Measurements from ENCODE around the gene OR10H3. TPM values are rescaled to one million over a fixed set of nuclear protein-coding genes. Genes with fewer than 3 reads are reported as not detected.
"Not testable (repeated sequence)": the region's sequence is repeated elsewhere in the genome, so short reads cannot be mapped to it uniquely, and the experiment has no call there.

Gene OR10H3
- total RNA-seq, 1 experiment from 2014 or later, result not detected

DNA sequence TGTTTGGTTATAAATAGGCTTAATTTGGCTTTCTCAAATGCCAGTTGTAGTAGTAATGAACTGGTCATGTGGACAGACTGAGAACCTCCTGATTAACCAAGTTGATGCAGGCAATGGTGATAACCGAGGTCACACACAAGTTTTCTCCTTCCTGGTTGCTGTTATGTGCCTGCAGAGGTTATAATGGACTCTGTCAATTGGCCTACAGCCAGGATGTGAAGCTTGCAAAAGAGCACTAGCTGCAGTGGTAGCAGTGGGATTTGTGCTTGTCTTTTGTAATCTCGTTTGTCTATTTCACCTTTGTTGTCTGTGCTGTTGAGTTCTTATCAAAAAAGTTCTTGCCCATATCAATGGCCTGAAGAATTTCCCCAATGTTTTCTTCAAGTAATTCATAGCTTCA is 20.6 kb downstream of the OR10H3 start:
- no peaks in the 10 kb centered on the region for H3K36me3 ChIP-seq (replicated peaks; ENCODE audit: control insufficient read depth, insufficient read depth, low read length)
- no peaks in the 10 kb centered on the region for H3K27me3 ChIP-seq (ENCODE audit: control insufficient read depth, insufficient read depth, low read length)
- H3K4me3 ChIP-seq (ENCODE audit: insufficient read depth, low read depth, low read length), result no peak overlapping the region
- DNase-seq, result no peak

DNA sequence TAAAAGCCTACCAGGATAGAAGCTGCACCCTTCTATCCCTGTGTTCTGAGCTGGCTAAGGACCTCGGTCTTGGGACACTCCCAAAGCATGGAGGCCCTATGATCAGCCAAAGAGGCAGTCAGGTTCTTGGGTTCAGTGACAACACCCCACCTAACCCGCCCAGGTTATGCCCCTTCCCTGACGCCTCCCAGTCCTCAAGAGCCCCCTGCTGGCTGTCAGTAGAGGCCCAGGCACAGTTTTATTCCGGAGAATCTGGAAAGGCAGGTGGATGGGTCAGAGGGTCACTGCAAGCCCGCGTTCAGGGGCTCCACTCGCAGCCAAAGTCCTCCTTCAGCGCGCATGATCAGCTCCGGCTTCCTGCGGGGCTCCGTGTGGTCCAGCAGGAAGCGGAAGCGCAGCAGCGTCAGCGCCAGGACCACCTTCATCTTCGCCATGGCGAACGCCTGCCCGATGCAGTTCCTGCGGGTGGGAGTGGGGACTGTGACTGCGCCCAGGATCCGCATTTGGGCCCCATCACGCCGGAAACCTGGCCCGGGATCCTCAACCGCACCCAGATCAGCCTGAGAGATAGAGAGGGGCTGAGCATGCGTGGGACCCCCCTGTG is 22.3 kb downstream of the OR10H3 start:
- Histone ChIP-seq H3K27me3 (ENCODE audit: control insufficient read depth, insufficient read depth, low read length) (no peaks in the 10 kb centered on the region), H3K4me3 (ENCODE audit: insufficient read depth, low read depth, low read length) (no peak overlapping the region), H3K36me3 (replicated peaks; ENCODE audit: control insufficient read depth, insufficient read depth, low read length) (no peaks in the 10 kb centered on the region)
- DNase-seq, result no peak

DNA sequence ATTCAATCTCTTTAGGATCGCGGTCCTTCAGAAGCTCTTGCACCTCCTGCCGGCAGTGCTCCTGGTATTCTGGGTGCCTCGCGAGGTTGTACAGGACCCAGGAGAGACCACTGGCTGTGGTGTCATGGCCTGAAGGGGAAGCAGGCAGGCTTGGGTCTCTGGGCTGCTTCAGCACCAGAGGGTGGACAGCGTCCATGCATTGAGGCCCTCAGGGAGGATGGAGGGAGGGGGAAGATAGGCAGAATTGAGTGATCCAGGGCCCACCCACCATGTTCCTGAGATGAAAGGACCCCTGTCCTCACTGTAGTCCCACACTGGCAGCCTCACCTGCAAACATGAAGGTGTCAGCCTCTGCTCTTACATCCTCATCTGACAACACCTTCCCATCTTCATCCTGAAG is 31.8 kb downstream of the OR10H3 start:
- H3K27me3 ChIP-seq (ENCODE audit: control insufficient read depth, insufficient read depth, low read length), result no peaks in the 10 kb centered on the region
- DNase-seq, result no peak
- no peaks in the 10 kb centered on the region for H3K36me3 ChIP-seq (replicated peaks; ENCODE audit: control insufficient read depth, insufficient read depth, low read length)
- no peak overlapping the region for H3K4me3 ChIP-seq (ENCODE audit: insufficient read depth, low read depth, low read length)

DNA sequence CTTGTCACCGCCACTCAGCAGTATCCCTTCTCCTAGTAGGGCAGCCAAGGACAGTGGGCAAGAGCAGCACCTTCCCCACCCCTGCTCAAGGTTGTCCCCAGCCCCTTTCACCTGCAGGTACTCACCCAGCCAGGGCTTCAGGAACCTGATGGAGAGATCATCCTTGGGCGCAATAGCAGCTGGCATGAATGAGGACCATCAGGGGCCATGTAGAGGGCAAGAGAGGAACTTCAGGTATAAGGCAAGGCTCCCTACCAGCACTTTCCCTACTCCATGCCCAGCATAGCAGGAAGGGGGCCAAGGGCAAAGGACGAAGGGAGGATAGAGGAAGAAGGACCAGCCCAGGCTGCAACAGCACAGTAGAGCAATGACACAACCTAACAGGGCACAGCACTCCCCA is 36.4 kb downstream of the OR10H3 start:
- H3K27me3 ChIP-seq (ENCODE audit: control insufficient read depth, insufficient read depth, low read length); H3K36me3 ChIP-seq (replicated peaks; ENCODE audit: control insufficient read depth, insufficient read depth, low read length); H3K4me3 ChIP-seq (ENCODE audit: insufficient read depth, low read depth, low read length); DNase-seq: not testable (repeated sequence)

DNA sequence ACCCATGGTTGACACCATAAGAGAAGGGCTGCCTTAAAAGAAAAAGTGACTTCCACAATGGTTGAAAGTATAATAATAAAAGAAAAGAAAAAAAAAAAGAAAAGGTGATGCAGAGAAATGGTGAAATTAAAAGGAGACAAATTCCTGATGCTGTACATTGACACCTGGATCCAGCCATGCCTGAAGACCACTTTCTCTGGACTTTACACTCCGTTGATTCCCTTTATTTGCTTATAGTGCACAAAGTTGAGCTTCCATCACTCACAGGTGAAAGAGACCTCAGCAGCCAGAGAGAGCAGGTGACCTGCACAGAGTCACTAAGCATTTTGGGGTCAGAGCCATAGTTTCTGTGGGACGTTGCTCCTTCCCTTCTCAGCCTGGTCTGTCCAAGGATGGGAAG is 37.5 kb downstream of the OR10H3 start:
- DNase-seq, result no peak
- no peaks in the 10 kb centered on the region for H3K27me3 ChIP-seq (ENCODE audit: control insufficient read depth, insufficient read depth, low read length)
- H3K36me3 ChIP-seq (replicated peaks; ENCODE audit: control insufficient read depth, insufficient read depth, low read length), result no peaks in the 10 kb centered on the region
- no peak overlapping the region for H3K4me3 ChIP-seq (ENCODE audit: insufficient read depth, low read depth, low read length)

DNA sequence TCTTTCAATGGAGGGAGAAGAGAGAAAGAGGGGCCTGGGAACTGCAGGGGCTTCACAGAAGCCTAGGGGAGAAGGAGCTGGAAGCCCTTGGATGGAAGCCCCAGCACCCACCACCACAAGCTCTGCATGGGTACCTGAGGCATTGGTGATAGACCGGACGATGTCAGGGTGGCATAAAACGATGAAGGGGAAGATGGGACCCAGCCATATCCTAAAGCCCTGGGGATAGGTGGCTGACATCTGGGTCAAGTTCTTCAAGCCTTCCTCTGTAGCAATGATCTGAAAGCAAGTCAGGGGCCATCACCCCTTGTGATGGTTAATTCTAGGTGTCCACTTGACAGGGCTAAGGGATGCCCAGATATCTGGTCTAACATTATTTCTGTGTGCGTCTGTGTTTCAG is 38.5 kb downstream of the OR10H3 start:
- Histone ChIP-seq H3K27me3 (ENCODE audit: control insufficient read depth, insufficient read depth, low read length) (no peaks in the 10 kb centered on the region), H3K36me3 (replicated peaks; ENCODE audit: control insufficient read depth, insufficient read depth, low read length) (no peaks in the 10 kb centered on the region), H3K4me3 (ENCODE audit: insufficient read depth, low read depth, low read length) (no peak overlapping the region)
- DNase-seq, result no peak

DNA sequence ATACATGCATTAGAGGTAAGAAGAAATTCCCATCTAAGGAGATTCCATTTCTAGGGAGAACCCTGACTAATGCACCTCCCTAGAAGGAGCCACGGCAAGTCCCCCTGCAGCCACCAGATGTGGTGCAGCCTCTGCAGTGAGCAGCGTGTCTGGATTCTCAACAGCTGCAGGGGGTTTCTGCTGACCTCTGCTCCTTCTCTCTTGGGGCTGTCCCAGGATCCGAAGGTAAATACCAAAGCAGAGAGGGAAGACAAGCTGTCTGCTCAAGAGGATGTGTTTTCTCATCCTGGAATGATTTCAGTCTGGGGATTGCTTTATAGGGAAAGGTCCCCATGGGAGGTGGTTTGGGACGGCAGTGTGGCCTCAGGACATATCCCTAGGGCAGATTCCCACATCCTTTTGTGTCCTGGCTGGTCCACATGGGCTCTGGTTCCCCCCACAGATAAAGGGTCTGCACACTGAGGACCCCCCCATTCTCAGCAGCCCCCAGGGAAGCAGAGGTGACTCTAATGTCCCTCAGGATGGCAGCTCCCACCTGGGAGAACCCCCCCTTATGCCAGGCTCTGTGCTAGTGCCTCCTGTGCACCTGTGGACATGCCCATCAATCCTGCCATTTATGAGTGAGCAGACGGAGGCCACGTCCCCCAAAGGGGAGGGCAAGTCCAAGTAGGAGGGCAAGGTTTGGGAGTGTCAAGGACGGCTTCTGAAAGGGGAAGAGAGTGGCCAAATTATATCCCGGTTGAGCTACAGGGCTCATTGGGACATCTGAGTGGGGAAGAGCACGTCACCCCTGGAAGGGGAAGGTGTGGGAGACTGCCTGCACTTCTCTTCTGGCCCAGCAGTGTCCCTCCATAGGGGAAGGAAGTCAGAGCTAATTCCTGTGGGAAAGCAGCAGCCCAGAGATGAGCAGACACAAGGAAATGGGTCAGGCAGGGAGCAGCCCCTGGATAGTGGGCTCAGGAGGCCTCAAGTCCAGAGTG is 39.5 kb downstream of the OR10H3 start:
- DNase-seq, result no peak
- Histone ChIP-seq H3K27me3 (ENCODE audit: control insufficient read depth, insufficient read depth, low read length) (no peaks in the 10 kb centered on the region), H3K36me3 (replicated peaks; ENCODE audit: control insufficient read depth, insufficient read depth, low read length) (no peaks in the 10 kb centered on the region), H3K4me3 (ENCODE audit: insufficient read depth, low read depth, low read length) (no peak overlapping the region)

DNA sequence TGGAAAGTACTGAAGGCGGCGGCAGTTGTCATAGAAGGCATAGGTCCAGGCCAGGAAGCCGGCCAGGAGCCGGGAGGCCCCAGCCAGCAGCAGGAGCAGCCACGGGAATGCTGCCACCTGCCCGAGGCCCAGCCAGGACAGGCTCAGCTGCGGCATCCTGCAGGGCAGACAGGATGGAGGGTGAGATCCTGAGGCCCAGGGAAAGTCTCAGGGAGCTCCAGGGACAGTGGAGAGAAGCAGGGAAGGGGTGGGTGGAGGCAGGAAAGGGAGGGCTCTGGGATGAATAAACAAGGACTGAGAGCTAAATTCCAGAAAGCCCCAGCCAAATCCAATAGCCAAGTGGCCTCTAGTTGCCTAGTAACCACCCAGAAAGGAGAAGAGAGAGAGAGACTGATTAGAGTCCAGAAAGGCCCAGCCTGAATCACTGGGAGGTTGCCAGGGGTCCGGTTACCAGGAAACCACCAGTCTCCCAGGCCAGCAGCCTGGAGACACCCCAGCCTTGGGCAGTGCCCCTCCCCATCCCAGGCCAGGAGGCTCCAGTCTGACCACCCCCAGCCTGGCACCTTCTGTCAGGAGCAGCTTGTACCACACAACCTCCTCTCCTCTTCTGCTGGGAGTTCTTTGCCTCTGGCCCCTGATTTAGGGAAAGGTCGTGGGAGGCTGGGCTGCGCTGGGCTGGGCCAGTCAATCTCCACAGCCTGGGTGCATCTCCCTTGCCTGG is 42.1 kb downstream of the OR10H3 start:
- Histone ChIP-seq H3K4me3 (ENCODE audit: insufficient read depth, low read depth, low read length) (no peak overlapping the region), H3K36me3 (replicated peaks; ENCODE audit: control insufficient read depth, insufficient read depth, low read length) (no peaks in the 10 kb centered on the region), H3K27me3 (ENCODE audit: control insufficient read depth, insufficient read depth, low read length) (no peaks in the 10 kb centered on the region)
- no peak for DNase-seq

DNA sequence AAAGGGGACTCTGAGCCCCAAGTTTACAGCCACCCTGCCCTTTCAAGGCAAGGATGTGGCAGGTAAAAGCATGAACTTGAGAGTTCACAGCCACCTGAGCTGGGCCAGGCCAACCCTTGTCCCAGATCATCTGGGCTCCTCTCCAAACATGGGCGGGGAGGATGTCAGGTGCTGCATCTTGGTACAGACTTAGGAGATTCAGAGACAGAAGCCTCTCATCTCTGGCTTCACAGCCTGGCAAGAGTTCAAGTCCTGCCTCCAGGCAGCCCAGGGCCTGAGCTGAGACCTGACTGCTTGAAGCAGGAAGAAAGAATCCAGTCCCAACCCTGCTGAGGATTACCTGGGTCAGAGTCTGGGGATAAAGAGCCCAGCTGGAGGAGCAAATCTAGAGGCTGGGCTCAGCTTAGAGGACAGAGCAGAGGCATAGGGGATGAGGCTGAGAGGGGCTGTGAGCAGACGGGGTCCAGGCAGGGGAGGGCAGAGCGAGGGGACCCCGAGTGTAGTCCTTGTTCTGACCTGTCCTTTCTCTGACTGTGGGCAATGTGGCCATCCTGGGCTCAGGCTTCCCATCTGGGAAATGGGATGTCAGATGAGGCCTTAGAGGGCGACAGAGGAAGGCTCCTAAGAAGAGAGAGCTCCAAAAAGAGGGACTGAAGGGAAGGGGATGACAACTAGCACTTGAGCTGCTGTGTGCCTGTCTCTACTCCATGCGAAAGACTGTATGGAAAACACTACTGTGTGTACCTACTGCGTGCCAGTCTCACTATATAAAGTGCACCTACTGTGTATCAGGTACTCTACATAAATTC is 43.0 kb downstream of the OR10H3 start:
- no peak overlapping the region for H3K4me3 ChIP-seq (ENCODE audit: insufficient read depth, low read depth, low read length)
- no peaks in the 10 kb centered on the region for H3K36me3 ChIP-seq (replicated peaks; ENCODE audit: control insufficient read depth, insufficient read depth, low read length)
- H3K27me3 ChIP-seq (ENCODE audit: control insufficient read depth, insufficient read depth, low read length), result no peaks in the 10 kb centered on the region
- no peak for DNase-seq

DNA sequence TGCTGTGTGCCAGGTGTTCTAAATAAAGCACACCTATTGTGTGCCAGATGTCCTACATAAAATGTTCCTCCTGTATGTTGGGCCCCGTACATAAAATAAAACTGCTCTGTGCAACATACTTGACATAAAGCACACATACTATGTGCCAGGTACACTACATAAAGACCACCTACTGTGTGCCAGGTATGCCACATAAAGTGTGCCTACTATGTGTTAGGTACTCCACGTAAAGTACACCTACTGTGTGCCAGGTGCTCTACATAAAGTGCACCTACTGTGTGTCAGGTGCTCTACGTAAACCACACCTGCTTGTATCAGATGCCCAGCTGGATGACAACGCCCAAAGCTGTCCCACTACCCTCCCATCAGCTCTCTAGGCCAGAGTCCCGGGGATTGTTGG is 43.9 kb downstream of the OR10H3 start:
- Histone ChIP-seq H3K27me3 (ENCODE audit: control insufficient read depth, insufficient read depth, low read length) (no peaks in the 10 kb centered on the region), H3K4me3 (ENCODE audit: insufficient read depth, low read depth, low read length) (no peak overlapping the region), H3K36me3 (replicated peaks; ENCODE audit: control insufficient read depth, insufficient read depth, low read length) (no peaks in the 10 kb centered on the region)
- DNase-seq, result no peak

DNA sequence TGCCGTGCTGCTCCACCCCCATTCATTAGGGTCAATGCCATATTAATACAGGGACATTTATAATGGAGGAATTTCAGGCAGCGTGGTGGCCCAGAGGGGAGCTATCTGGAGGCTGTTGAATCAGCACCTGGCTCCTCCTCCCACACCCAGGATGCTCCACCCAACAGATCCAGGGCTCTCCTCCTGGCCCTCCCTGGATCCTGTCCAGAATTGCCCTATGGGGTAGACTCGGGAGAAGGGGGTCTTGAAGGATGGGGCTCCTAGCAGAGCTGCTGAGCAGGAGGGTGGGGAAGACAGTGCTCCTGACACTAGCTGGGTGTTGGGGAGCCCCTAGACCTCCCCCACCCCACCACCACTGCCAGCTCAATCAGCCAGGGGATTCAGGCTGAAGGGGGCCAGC is 44.4 kb downstream of the OR10H3 start:
- Histone ChIP-seq H3K36me3 (replicated peaks; ENCODE audit: control insufficient read depth, insufficient read depth, low read length) (no peaks in the 10 kb centered on the region), H3K4me3 (ENCODE audit: insufficient read depth, low read depth, low read length) (no peak overlapping the region), H3K27me3 (ENCODE audit: control insufficient read depth, insufficient read depth, low read length) (no peaks in the 10 kb centered on the region)
- DNase-seq, result no peak

DNA sequence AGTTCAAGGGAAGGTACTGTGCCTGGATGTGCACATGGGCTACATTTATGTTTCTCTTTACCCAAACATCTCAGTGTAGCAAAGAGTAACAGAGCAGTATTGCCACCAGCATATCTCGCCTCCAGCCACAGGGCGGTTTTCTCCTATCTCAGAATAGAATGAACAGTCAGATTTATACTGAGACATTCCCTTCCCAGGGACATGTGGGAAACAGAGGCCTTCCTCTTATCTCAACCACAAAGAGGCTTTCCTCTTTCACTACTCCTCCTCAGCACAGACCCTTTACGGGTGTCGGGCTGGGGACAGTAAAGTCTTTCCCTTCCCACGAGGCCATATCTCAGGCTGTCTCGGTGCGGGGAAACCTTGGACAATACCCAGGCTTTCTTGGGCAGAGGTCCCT is 45.1 kb downstream of the OR10H3 start:
- H3K36me3 ChIP-seq (replicated peaks; ENCODE audit: control insufficient read depth, insufficient read depth, low read length); H3K27me3 ChIP-seq (ENCODE audit: control insufficient read depth, insufficient read depth, low read length): not testable (repeated sequence)

DNA sequence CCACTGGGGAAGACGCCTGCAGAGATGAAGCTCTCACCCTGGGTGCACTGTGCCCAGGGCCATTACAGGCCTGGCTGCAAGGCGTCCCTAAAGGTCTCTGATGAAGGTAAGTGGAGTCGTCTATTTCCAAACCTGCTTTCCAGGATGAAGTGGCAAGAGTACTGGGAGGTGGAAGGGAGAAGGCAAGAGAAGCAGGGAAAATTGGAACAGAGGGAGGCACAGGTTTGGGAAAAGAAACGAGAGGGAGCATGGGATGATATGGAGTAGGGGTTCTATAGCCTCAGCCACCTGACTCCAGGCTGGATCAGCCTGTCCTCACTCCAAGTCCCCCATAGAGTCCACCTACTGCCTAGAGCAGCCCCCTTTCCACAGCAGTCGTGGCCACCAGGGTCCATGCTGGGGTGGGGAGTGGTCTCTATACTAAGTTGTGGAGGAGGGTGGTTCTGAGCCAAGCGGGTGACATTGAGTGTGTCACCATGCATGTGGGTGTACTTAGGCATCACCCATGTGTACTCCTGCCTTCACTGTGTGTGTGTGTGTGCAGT is 49.9 kb downstream of the OR10H3 start, which contains the start of gene OR10H5:
TSS of gene OR10H5 (plus strand) at position 51 of the 545 bp plus-strand sequence. CDS start 6,388 bp downstream, outside the sequence.
- Histone ChIP-seq H3K36me3 (replicated peaks; ENCODE audit: control insufficient read depth, insufficient read depth, low read length) (no peaks in the 10 kb centered on the region), H3K27me3 (ENCODE audit: control insufficient read depth, insufficient read depth, low read length) (no peaks in the 10 kb centered on the region), H3K4me3 (ENCODE audit: insufficient read depth, low read depth, low read length) (no peak within 1 kb of the TSS)
- no peak for DNase-seq

More for the DNA sequence above, 45.1 kb downstream of the OR10H3 start:
- H3K4me3 ChIP-seq (ENCODE audit: insufficient read depth, low read depth, low read length); DNase-seq: not testable (repeated sequence)
